ENCODE data around the gene ZBTB11. TPM values are rescaled to one million over a fixed set of nuclear protein-coding genes. Genes with fewer than 3 reads are reported as not detected.
"Not testable (repeated sequence)": the region's sequence is repeated elsewhere in the genome, so short reads cannot be mapped to it uniquely, and the experiment has no call there.

ZBTB11 gene
- total RNA-seq, 2 donors from 2014 or later = 27.7 to 35.8 TPM

DNA sequence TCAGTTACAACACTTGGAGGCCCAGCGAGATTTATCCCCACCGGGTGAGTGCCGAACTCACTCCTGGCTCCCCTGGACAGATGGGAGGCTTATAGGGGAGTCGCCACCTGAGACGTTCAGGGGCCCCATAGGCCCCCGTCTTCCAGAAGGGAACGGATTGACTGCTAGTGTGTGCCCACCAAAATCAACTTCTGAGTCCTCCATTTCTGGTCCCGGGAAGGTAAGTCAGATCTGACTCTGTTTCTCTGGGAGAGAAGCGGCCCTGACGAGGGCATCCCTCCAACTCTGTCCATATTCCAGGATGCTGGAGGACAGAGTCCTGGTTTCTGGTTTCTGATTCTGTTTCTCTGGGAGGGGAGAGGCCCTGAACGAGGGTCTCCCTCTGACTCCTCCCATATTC, 44.3 kb downstream of the ZBTB11 start:
- Mint-ChIP-seq H3K27ac (no peak overlapping the region), H3K27me3 (no peaks in the 10 kb centered on the region), H3K4me3 (no peak overlapping the region), H3K9me3 (no peaks in the 10 kb centered on the region), H3K4me1 (ENCODE audit: low read depth in 2 of 2) (peaks cover 0 to 2% of the 10 kb centered on the region in 2 donors), H3K36me3 (no peaks in the 10 kb centered on the region)
- DNase-seq (ENCODE audit: low spot score) (no peak), ATAC-seq (no peak)

DNA sequence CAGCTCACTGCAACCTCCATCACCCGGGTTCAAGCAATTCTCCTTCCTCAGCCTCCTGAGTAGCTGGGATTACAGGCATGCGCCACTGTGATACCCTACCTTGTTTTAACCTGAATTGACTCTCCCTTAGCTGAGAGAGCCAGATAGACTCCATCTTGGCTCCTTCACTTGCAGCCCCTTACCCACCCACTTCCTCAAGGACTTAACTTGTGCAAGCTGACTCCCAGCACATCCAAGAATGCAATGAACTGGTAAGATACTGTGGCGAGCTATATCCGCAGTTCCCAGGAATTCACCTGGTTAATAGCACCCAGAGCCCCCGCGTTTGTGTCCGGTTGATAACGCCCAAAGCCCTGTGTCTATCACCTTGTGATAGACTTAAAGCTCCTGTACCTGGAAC, 45.0 kb downstream of the ZBTB11 start:
- not testable (repeated sequence) for H3K4me1 Mint-ChIP-seq (ENCODE audit: low read depth in 2 of 2); H3K27me3 Mint-ChIP-seq; H3K9me3 Mint-ChIP-seq; H3K27ac Mint-ChIP-seq; H3K36me3 Mint-ChIP-seq; H3K4me3 Mint-ChIP-seq; ATAC-seq; DNase-seq (ENCODE audit: low spot score)

DNA sequence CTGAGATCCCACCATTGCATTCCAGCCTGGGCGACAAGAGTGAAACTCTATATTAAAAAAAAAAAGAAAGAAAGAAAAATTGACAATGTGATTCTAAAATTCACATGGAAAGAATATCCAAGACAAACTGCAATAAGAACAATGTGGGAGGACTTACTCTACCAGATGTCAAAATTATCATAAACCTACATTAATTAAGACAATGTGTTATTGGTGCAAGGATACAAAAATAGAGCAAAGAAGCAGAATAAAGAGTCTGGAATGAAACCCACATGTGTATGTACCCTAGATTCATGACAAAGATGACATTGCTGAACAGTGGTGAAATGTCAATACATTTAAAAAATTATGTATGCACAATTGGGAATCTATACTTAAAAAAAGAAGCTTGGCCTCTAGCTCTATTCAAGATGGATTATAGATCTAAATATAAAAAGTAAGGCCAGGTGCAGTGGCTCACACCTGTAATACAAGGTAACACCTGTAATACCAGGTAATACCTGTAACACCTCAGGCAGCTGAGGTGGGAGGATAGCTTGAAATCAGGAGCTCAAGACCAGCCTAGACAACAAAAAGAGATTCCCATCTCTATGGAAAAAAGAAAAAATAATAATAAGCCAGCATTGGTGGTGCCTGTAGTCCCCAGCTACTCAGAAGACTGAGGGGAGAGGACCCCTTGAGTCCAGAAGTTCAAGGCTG, 45.7 kb downstream of the ZBTB11 start:
- H3K4me3 Mint-ChIP-seq = no peak overlapping the region
- DNase-seq (ENCODE audit: low spot score) (no peak), ATAC-seq (no peak)
- no peak overlapping the region for H3K27ac Mint-ChIP-seq
- peaks cover 0 to under 1% of the 10 kb centered on the region in 2 donors for H3K4me1 Mint-ChIP-seq (ENCODE audit: low read depth in 2 of 2)
- no peaks in the 10 kb centered on the region for H3K9me3 Mint-ChIP-seq
- H3K27me3 Mint-ChIP-seq = no peaks in the 10 kb centered on the region
- H3K36me3 Mint-ChIP-seq = no peaks in the 10 kb centered on the region

GRCh38 chr3:101629219-101629618, 47.7 kb downstream of the ZBTB11 start:
- H3K4me1 Mint-ChIP-seq (ENCODE audit: low read depth in 2 of 2) = no peaks in the 10 kb centered on the region
- no peak for ATAC-seq
- H3K9me3 Mint-ChIP-seq = no peaks in the 10 kb centered on the region
- no peak overlapping the region for H3K27ac Mint-ChIP-seq
- no peaks in the 10 kb centered on the region for H3K36me3 Mint-ChIP-seq
- H3K27me3 Mint-ChIP-seq = no peaks in the 10 kb centered on the region
- no peak overlapping the region for H3K4me3 Mint-ChIP-seq
- no peak for DNase-seq (ENCODE audit: low spot score)

DNA sequence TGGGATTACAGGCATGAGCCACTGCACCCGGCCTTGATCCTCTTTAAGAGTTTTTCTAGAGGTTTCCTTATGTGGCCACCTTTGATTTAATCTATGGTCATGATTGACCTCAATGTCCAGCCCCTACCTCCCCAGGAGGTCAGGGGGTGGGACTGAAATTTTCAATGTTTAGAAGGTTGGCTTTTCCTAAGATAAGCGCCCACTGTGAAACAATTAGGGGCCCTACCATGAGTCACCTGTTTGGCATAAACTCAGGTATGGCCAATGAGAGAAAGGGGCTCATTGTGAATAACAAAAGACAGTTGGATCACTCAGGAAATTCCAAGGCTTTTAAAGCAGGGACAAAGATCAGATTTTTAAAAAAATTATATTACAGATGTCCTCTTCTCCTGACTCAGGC, 51.1 kb downstream of the ZBTB11 start:
- Mint-ChIP-seq H3K9me3 (no peaks in the 10 kb centered on the region), H3K4me1 (ENCODE audit: low read depth in 2 of 2) (no peaks in the 10 kb centered on the region), H3K4me3 (no peak overlapping the region), H3K27me3 (no peaks in the 10 kb centered on the region), H3K36me3 (no peaks in the 10 kb centered on the region), H3K27ac (no peak overlapping the region)
- DNase-seq (ENCODE audit: low spot score) (no peak), ATAC-seq (no peak)

GRCh38 chr3:101624857-101625256, 52.1 kb downstream of the ZBTB11 start:
- ATAC-seq = no peak
- no peaks in the 10 kb centered on the region for H3K27me3 Mint-ChIP-seq
- H3K4me1 Mint-ChIP-seq (ENCODE audit: low read depth in 2 of 2) = no peaks in the 10 kb centered on the region

DNA sequence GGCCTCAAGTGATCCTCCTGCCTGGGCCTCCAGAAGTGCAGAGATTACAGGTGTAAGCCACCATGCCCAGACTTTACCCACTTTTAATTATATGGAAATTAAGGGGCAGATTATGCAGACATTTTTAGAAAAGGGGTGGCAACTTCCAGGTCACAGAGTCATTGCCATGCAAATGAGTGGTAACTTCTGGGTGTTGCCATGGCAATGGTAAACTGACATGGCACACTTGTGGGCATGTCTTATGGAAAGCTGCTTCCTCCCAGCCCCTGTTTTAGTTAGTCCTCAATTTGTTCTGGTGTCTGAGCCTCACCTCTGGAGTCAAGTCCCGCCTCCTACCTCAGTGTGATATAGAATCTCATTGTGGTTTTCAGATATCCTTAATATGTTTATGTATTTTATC, 53.3 kb downstream of the ZBTB11 start:
- no peaks in the 10 kb centered on the region for H3K27me3 Mint-ChIP-seq
- ATAC-seq = no peak
- no peak for DNase-seq (ENCODE audit: low spot score)
- no peak overlapping the region for H3K4me3 Mint-ChIP-seq
- no peaks in the 10 kb centered on the region for H3K9me3 Mint-ChIP-seq
- H3K4me1 Mint-ChIP-seq (ENCODE audit: low read depth in 2 of 2) = no peaks in the 10 kb centered on the region
- H3K27ac Mint-ChIP-seq = no peak overlapping the region
- H3K36me3 Mint-ChIP-seq = no peaks in the 10 kb centered on the region

More at GRCh38 chr3:101624857-101625256, 52.1 kb downstream of the ZBTB11 start:
- no peaks in the 10 kb centered on the region for H3K9me3 Mint-ChIP-seq
- H3K27ac Mint-ChIP-seq = no peak overlapping the region
- no peak overlapping the region for H3K4me3 Mint-ChIP-seq
- no peaks in the 10 kb centered on the region for H3K36me3 Mint-ChIP-seq
- DNase-seq (ENCODE audit: low spot score) = no peak

DNA sequence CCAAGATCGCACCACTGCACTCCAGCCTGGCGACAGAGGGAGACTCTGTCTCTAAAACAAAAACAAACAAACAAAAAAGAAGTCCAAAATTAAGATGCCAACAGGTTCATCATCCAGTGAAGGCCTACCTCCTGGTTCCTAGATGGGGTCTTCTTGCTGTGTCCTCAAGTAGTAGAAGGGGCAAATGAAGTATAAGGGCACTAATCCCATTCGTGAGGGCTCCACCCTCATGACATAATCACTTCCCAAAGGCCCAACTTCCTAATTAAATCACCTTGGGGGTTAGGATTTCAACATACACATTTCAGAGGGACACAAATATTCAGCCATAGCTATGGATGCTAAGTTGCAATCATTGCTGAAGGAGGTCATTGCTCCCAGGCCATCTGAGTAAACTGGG, 57.2 kb downstream of the ZBTB11 start:
- H3K9me3 Mint-ChIP-seq = no peaks in the 10 kb centered on the region
- ATAC-seq (no peak), DNase-seq (ENCODE audit: low spot score) (no peak)
- H3K4me3 Mint-ChIP-seq = no peak overlapping the region
- no peaks in the 10 kb centered on the region for H3K36me3 Mint-ChIP-seq
- H3K27me3 Mint-ChIP-seq = no peaks in the 10 kb centered on the region
- no peaks in the 10 kb centered on the region for H3K4me1 Mint-ChIP-seq (ENCODE audit: low read depth in 2 of 2)
- no peak overlapping the region for H3K27ac Mint-ChIP-seq

DNA sequence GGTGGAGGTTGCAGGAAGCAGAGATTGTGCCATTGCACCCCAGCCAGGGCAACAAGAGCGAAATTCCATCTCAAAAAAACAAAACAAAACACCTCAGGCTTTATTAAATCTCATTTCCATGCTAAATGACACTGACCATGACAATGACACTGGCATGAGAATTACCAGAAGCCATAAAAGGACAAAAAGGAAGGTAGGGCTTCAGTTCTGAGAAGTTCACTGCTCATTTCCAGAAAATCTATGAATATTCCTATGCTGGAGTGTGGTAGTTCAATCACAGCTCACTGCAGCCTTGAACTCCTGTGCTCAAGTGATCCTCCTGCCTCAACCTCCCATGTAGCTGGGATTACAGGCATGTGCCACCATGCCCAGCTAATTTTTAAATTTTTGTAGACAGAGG, 58.2 kb downstream of the ZBTB11 start:
- Mint-ChIP-seq H3K27ac (no peak overlapping the region), H3K4me1 (ENCODE audit: low read depth in 2 of 2) (no peaks in the 10 kb centered on the region), H3K36me3 (no peaks in the 10 kb centered on the region), H3K9me3 (no peaks in the 10 kb centered on the region), H3K4me3 (no peak overlapping the region), H3K27me3 (no peaks in the 10 kb centered on the region)
- ATAC-seq (no peak), DNase-seq (ENCODE audit: low spot score) (no peak)

GRCh38 chr3:101617478-101617877, 59.5 kb downstream of the ZBTB11 start:
- no peak overlapping the region for H3K27ac Mint-ChIP-seq
- no peak overlapping the region for H3K4me3 Mint-ChIP-seq
- no peaks in the 10 kb centered on the region for H3K9me3 Mint-ChIP-seq
- ATAC-seq = no peak
- H3K4me1 Mint-ChIP-seq (ENCODE audit: low read depth in 2 of 2) = no peaks in the 10 kb centered on the region
- DNase-seq (ENCODE audit: low spot score) = no peak
- no peaks in the 10 kb centered on the region for H3K36me3 Mint-ChIP-seq
- no peaks in the 10 kb centered on the region for H3K27me3 Mint-ChIP-seq

- Mint-ChIP-seq H3K27me3 (no peaks in the 10 kb centered on the region), H3K4me3 (no peak overlapping the region), H3K4me1 (ENCODE audit: low read depth in 2 of 2) (no peaks in the 10 kb centered on the region), H3K36me3 (no peaks in the 10 kb centered on the region), H3K9me3 (no peaks in the 10 kb centered on the region), H3K27ac (no peak overlapping the region)
- ATAC-seq = no peak
- no peak for DNase-seq (ENCODE audit: low spot score)
These were observed 61.4 kb downstream of the ZBTB11 start for GRCh38 chr3:101615525-101615924.

- not testable (repeated sequence) for DNase-seq (ENCODE audit: low spot score); H3K27me3 Mint-ChIP-seq; H3K9me3 Mint-ChIP-seq; H3K27ac Mint-ChIP-seq; H3K36me3 Mint-ChIP-seq; ATAC-seq; H3K4me1 Mint-ChIP-seq (ENCODE audit: low read depth in 2 of 2); H3K4me3 Mint-ChIP-seq
These were observed 63.9 kb downstream of the ZBTB11 start for GRCh38 chr3:101613014-101613413.

- DNase-seq (ENCODE audit: low spot score) = no peak
- H3K27me3 Mint-ChIP-seq = no peaks in the 10 kb centered on the region
- no peak overlapping the region for H3K27ac Mint-ChIP-seq
- H3K36me3 Mint-ChIP-seq = no peaks in the 10 kb centered on the region
- no peaks in the 10 kb centered on the region for H3K9me3 Mint-ChIP-seq
- no peak overlapping the region for H3K4me3 Mint-ChIP-seq
- H3K4me1 Mint-ChIP-seq (ENCODE audit: low read depth in 2 of 2) = no peaks in the 10 kb centered on the region
- ATAC-seq = no peak
These were observed 65.9 kb downstream of the ZBTB11 start for GRCh38 chr3:101611023-101611422.

GRCh38 chr3:101605398-101605797, 71.5 kb downstream of the ZBTB11 start:
- not testable (repeated sequence) for H3K27ac Mint-ChIP-seq; H3K36me3 Mint-ChIP-seq; H3K9me3 Mint-ChIP-seq; H3K4me1 Mint-ChIP-seq (ENCODE audit: low read depth in 2 of 2); ATAC-seq; H3K4me3 Mint-ChIP-seq; H3K27me3 Mint-ChIP-seq; DNase-seq (ENCODE audit: low spot score)

DNA sequence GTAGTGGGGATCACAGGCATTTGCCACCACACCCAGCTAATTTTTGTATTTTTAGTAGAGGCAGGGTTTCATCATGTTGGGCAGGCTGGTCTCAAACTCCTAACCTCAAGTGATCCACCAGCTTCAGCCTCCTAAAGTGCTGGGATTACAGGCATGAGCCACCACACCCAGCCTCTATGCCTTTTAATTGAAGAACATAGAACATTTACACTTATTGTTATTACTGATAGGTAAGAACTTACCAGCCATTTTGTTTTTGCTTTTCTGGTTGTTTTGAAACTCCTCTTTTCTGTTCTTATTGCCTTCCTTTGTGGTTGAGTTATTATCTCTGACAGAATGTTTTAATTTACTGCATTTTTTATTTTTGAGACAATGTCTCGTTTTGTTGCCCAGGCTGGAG, 73.7 kb downstream of the ZBTB11 start:
- H3K4me3 Mint-ChIP-seq = no peak overlapping the region
- DNase-seq (ENCODE audit: low spot score) (no peak), ATAC-seq (no peak)
- no peaks in the 10 kb centered on the region for H3K27me3 Mint-ChIP-seq
- H3K9me3 Mint-ChIP-seq = no peaks in the 10 kb centered on the region
- H3K4me1 Mint-ChIP-seq (ENCODE audit: low read depth in 2 of 2) = no peaks in the 10 kb centered on the region
- no peak overlapping the region for H3K27ac Mint-ChIP-seq
- no peaks in the 10 kb centered on the region for H3K36me3 Mint-ChIP-seq

Data from natural killer cell treated with Interleukin-12 subunit alpha and Interleukin-12 subunit beta and Interleukin-15 and Interleukin-18, amount 100 ng/mL, for 72 hours (primary cell).